Ovary (tissue), 9 donors: ENCODE measurements around the gene LIPK. TPM values are rescaled to one million over a fixed set of nuclear protein-coding genes. Genes with fewer than 3 reads are reported as not detected.
"Not testable (repeated sequence)": the region's sequence is repeated elsewhere in the genome, so short reads cannot be mapped to it uniquely, and the experiment has no call there.

Source experiments
- DNase-seq, 5 donors: peaks; one replicate each; pipeline ENCODE4 v3.0.0-alpha.2; 2019 to 2020
- H3K27ac ChIP-seq, 2 donors: fragments of 200-600 bp; one replicate each; pipeline versions ENCODE4 v1.5.1 to v1.8.0; 2019 to 2022
- H3K27me3 ChIP-seq: fragments of 200-600 bp; one replicate; pipeline ENCODE4 v1.8.0; 2022
- H3K36me3 ChIP-seq: fragments of 200-600 bp; sonication (generic); one replicate; pipeline ENCODE4 v1.5.1; 2019
- H3K4me1 ChIP-seq: one replicate; pipeline ENCODE4 v1.8.1; 2013; ENCODE audit warnings: mild to moderate bottlenecking, moderate library complexity; ENCODE audit not compliant: insufficient read depth
- H3K4me3 ChIP-seq: fragments of 200-600 bp; sonication (generic); one replicate; pipeline ENCODE4 v1.5.1; 2017
- H3K9me3 ChIP-seq, 2 donors: fragments of 200-600 bp in 1 of 2; sonication (generic) in 1 of 2; one replicate each; pipeline versions ENCODE4 v1.5.1 to v1.8.1; 2013 to 2019; ENCODE audit warnings: mild to moderate bottlenecking in 1 of 2, moderate library complexity in 1 of 2
- CTCF ChIP-seq, 3 donors: fragments of 450-650 bp in 2 of 3; fragments of 200-600 bp in 1 of 3; IDR thresholded peaks; one replicate each; pipeline versions ENCODE4 v1.5.1 to v1.8.0; 2016 to 2022; ENCODE audit warnings: antibody characterized with exemption in 3 of 3, mild to moderate bottlenecking in 1 of 3
- EP300 ChIP-seq: sonication (generic); formaldehyde crosslinking; IDR thresholded peaks from one replicate; pipeline ENCODE4 v1.6.1; 2017; ENCODE audit warnings: antibody characterized with exemption
- POLR2A ChIP-seq: fragments of 450-650 bp; IDR thresholded peaks from one replicate; pipeline ENCODE4 v1.6.1; 2017; ENCODE audit warnings: antibody characterized with exemption, mild to moderate bottlenecking, moderate library complexity
- WGBS, 3 donors: extraction: QIAGEN DNeasy Blood & Tissue Kit in 1 of 3; methylation state at CpG; one replicate each; pipeline versions ENCODE4 v1.1.5 to v1.1.7; 2013 to 2017; 5-methylcytosine and 5-hydroxymethylcytosine counted together
- intact Hi-C, 4 donors: fragments of 100-400 bp; cut with DNase I; formaldehyde crosslinking; loops; one replicate each; pipeline versions ENCODE4 v1.11.0 to v1.15.1; 2022 to 2023
- polyA plus RNA-seq, 2 donors: library from polyadenylated mRNA; stranded (reverse); fragments of 200-250 nt in 1 of 2; fragments of 350-450 nt in 1 of 2; fragmentation: Illumina TruSeq in 1 of 2; extraction: RNeasy Lipid Tissue Mini Kit (QIAGEN cat#74804) in 1 of 2; gene quantifications; one replicate each; pipeline ENCODE4 v1.2.3, GENCODE V29; 2013 to 2014
- total RNA-seq, 7 donors: library from RNA; depleted of rRNA in 2 of 7; stranded (reverse); fragments of >200 nt in 2 of 7; fragmentation: NEBNext Ultra II Directional in 3 of 7; extraction: Animal tissue kit (Norgen Biotek cat#: 25700) in 3 of 7; gene quantifications; one replicate each; pipeline versions ENCODE4 v1.1.0 to v1.2.4, GENCODE V29; 2016 to 2023
- donor health status: DM: no; HTN: no; CAD: no; lungs with moderate emphysema.
- donor health status: DM: no; HTN: no; CAD: no.
- donor health status: Bipolar disorder and iron deficiency.
- donor health status: DM: yes; HTN: yes; CAD: no.
- donor health status: DM: no; HTN: no; CAD: no.
- donor health status: DM: yes; HTN: yes; CAD: no.

LIPK gene
- total and polyA plus RNA-seq, 9 donors, result not detected

GRCh38 chr10:88702848-88703597, 3.0 kb upstream of the LIPK start:
- intact Hi-C loops, result loop anchor here in 1 of 4 donors (5.0 kb wide), 1 partner anchor 594 kb away; no protein-coding TSS in a partner anchor
- no peaks in the 10 kb centered on the region for H3K27me3 ChIP-seq
- TF ChIP-seq POLR2A (no peak), EP300 (no peak), CTCF (IDR thresholded peaks at IDR 0.05) (no peak)
- peaks cover 1% of the 10 kb centered on the region for H3K4me1 ChIP-seq
- H3K27ac ChIP-seq, result no peak overlapping the region
- no peak overlapping the region for H3K4me3 ChIP-seq
- H3K9me3 ChIP-seq, result no peaks in the 10 kb centered on the region
- 30 to 49% (median 36%) methylated on average over 4 of the region's 4 CpGs for WGBS, 3 donors
- H3K36me3 ChIP-seq, result no peaks in the 10 kb centered on the region
- no peak for DNase-seq

- no peak for DNase-seq
- H3K4me1 ChIP-seq, result peaks cover 1% of the 10 kb centered on the region
- TF ChIP-seq POLR2A (no peak), CTCF (IDR thresholded peaks at IDR 0.05) (no peak)
- H3K36me3 ChIP-seq, result no peaks in the 10 kb centered on the region
- intact Hi-C loops, result no loop called here
- 26 to 36% (median 34%) methylated on average over 2 of the region's 2 CpGs for WGBS, 3 donors
- H3K27me3 ChIP-seq, result no peaks in the 10 kb centered on the region
- no peak overlapping the region for H3K27ac ChIP-seq
- no peaks in the 10 kb centered on the region for H3K9me3 ChIP-seq
- H3K4me3 ChIP-seq, result no peak overlapping the region
Observed at GRCh38 chr10:88707429-88708155, 1.5 kb downstream of the LIPK start.

GRCh38 chr10:88709361-88709760, 3.3 kb downstream of the LIPK start:
- H3K27me3 ChIP-seq, H3K36me3 ChIP-seq, DNase-seq, H3K9me3 ChIP-seq, intact Hi-C loops, H3K27ac ChIP-seq, H3K4me3 ChIP-seq, H3K4me1 ChIP-seq: not testable (repeated sequence)
- 28 to 46% (median 33%) methylated on average over 6 of the region's 6 CpGs for WGBS, 3 donors

GRCh38 chr10:88715517-88715916, 9.5 kb downstream of the LIPK start:
- intact Hi-C loops, result no loop called here
- Histone ChIP-seq H3K4me1 (no peaks in the 10 kb centered on the region), H3K27ac (no peak overlapping the region)

More at GRCh38 chr10:88715517-88715916, 9.5 kb downstream of the LIPK start:
- H3K36me3 ChIP-seq, result no peaks in the 10 kb centered on the region
- H3K4me3 ChIP-seq, result no peak overlapping the region
- no peak for DNase-seq
- no peaks in the 10 kb centered on the region for H3K27me3 ChIP-seq
- no peaks in the 10 kb centered on the region for H3K9me3 ChIP-seq
- TF ChIP-seq EP300 (no peak), CTCF (IDR thresholded peaks at IDR 0.05) (no peak), POLR2A (no peak)
- WGBS, 3 donors, result 90 to 97% (median 94%) methylated on average over 1 of the region's 1 CpG
